SW480 (cell line): ENCODE measurements around the gene TPCN2.

Experiments
- DNase-seq: peaks from one replicate; pipeline ENCODE4 v3.0.0-alpha.2; 2016; ENCODE audit warnings: low spot score

Gene TPCN2

DNA sequence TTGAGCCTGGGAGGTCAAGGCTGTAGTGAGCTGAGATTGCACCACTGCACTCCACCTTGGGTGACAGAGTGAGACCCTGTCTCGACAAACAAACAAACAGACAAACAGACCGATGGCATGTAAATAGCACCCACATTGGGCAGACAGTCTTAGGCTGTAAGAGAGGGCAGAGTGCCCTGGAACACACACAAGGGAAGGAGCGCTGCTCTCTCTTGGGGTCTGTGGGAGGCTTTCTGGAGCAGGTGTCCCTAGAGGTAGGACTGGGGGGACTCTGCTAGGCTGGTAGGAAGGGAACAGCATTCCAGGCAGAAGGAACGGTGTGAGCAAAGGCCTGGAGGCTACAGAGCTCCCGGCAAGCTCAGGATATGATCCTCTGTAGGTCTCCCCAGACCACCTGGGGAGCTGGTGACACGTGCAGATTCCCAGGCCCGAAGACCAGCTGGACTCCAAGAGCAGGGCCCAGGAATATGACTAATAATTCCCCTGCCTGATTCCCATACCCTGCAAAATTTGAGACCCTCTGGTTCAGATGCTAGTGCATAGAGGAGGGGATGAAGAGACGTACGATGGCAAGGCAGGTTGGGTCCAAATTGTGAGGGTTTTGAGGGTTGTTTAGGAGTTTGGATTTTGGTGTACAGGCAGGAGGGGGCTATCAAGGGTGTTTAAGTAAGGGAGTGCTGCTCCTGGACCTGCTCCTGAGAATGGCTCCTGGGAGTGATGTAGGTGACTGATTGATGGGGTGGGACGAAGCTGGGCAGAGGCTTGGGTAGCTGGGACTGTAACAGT lies 118.6 kb downstream of the TPCN2 start:
- DNase-seq = no peak

DNA sequence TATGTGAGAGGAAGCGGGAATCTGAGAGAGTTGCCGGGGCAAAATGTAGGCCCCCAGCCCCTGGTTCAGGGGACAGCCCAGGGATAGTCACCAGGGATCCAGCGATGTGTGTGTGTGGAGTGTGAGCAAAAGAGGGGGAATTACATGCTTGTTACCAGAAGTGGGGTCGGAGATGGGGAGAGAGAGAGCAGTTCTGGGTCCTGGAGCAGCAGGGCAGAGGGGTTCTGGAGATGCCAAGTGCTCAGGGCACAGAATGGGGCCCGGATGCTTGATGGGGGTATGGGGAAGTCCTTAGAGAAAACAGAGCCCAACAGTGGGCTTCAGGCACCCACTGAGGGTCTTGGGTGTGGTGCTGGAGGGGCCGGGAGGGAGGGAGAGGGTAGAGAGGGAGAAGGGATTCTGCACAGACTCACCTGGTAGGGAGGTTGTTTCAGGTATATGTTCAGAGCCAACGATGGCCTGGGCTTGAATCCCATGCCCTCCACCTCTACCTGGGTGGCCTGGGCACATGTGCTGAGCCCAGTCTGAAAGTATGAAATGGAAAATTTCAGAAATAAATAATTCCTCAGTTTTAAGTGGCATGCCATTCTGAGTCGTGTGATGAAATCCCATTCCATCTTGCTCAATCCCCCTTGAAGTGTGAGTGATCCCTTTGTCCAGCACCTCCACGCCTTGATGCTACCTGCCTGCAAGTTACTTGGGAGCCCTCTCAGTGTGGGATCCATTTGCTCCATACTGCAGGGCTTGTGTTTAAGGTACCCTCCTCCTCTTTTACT lies 119.4 kb downstream of the TPCN2 start:
- DNase-seq = peak; percentile 35

DNA sequence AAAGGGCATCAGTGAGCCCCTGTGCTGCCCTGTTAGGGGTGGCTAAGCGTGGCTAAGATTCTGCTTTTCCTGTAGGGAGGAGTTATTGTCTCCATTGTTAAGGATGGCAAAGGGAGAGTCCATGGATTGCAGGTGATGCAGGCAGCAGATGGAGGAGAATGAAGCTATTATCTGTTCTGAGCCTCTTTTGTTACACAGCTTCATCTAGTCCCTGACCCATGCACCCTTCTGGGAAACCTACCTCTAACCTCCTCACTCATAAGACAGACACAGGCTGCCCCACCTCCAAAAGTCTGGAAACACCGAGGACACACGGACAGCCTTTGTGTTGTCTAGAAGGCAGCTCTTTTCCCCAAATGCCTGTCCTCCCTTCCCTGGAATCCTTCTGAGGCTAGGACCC lies 120.7 kb downstream of the TPCN2 start:
- DNase-seq = no peak

DNA sequence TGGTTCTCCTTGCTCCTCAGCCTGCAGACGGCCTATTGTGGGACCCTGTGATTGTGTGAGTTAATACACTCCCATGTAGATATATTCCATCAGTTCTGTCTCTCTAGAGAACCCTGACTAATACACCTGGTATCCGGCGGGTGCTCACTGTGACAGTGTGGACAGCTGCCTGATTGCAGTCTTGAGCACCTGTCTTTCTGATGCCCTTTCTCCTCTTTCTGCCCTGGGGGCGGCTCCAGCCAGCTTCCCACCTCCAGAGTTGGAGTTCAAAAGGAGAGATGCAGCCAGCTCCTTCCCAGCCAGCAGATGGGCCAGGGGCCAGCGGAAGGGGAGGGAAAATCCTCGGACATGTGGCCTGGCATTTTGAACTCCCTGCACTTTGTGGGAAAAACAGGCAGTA lies 122.0 kb downstream of the TPCN2 start:
- DNase-seq = peak; percentile 54

DNA sequence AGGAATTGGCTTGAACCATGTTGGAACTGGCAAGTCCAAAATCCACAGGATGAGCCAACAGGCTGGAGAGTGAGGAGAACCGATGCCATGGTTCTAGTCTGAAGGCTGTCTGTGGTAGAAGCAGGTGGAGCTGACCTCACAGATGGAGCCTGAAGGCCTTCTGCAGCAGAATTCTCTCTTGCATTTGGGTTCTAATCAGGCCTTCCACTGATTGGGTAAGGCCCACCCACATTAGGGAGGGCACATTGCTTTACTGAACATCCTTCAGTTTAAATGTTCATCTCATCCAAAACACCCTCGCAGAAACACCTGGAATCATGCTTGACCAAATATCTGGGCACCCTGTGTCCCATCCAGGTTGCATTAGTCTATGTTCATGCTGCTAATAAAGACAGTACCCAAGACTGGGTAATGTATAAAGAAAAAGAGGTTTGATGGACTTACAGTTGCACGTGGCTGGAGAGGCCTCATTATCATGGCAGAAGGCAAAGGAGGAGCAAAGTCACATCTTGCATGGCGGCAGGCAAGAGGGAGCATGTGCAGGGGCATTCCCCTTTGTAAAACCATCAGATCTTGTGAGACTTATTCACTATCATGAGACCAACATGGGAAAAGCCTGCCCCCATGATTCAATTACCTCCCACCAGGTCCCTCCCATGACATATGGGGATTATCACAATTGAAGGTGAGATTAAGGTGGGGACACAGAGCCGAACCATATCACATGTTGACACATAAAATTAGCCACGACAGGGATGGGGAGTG lies 122.9 kb downstream of the TPCN2 start:
- DNase-seq = no peak

DNA sequence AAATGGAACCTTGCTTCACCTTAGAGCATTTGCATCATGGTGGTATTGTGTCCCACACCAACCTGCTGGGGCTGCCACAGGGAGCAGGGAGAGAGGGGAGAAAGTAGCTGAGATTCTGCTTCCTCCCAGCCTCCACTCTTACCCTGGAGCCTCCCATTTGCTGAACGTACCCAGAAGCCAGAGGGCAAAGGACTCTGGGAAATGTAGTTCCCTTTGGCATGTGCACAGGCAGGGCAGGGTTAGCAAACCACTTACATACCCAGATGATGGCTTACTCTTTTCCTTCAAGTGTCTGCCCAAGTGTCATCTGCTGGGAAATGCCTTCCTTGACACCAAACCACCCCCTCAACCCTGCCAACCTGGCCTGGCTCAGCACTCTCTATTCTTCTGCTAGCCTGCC lies 123.9 kb downstream of the TPCN2 start:
- peak; percentile 25 for DNase-seq

DNA sequence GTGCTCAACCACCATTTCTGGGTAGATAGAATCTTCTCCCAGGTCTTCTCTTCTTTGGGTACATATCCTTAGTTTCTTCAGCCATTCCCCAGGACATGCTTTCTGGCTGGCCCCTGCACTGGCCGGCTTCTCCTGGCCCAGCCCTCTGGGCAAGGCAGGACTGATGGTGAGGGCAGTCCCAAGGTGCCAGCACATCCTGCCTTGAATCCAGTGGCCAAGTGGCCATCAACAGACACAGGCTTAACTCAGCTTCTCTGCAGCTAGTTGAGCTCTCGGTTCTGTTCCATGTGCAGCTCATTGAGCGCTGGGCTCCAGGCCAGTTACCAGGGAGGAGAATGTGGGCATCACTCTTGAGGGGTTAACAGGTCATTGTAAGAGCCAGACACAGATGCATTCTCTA lies 124.6 kb downstream of the TPCN2 start:
- DNase-seq = no peak

DNA sequence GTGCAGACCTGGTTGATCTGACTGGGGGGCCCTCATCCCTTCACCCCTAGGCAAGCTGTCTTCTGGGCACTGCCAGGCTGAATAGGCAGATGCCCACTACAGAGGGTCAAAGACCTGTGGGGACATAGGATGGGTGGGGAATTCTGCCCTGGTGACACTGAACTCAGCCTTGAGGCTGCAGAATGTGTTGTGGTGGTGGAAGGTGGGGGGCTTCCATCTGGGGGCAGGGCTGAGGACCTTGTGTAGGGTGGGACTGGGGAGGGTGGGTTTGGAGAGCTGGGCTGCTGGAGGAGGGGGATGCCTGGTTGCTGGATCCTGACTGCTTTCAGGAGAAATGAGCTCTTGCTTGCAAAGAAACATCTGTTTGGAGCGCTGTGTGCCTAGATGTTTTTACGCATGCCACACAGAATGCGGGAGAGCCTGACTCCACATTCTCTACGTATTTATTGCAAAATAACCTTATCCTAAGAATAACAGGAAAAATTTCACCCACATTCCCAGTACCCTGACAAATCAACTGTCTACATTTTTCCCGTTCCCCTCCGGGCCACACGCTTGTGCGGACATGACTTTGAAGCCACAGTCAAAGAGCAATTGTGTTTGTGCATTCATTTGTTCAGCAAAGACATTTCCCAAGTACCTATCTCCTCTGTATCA lies 125.3 kb downstream of the TPCN2 start:
- DNase-seq = no peak

DNA sequence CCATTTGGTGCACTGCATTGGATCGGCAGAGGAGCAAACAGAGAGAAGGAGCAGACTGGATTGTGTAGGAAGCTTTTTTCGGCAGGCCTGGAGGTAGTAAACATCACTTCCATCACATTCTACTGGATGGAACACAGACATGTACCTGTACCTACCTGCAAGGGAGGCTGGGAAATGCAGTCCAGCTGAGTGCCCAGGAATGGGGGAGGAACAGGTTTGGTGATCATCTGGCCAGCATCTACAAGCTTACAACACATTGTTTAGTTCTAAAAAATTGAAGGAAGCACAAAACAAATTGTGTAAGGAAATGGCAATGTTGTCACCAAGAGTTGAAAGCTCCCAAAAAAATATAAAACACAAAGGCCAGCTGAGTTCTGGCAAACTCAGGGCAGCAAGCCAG lies 126.1 kb downstream of the TPCN2 start:
- no peak for DNase-seq

DNA sequence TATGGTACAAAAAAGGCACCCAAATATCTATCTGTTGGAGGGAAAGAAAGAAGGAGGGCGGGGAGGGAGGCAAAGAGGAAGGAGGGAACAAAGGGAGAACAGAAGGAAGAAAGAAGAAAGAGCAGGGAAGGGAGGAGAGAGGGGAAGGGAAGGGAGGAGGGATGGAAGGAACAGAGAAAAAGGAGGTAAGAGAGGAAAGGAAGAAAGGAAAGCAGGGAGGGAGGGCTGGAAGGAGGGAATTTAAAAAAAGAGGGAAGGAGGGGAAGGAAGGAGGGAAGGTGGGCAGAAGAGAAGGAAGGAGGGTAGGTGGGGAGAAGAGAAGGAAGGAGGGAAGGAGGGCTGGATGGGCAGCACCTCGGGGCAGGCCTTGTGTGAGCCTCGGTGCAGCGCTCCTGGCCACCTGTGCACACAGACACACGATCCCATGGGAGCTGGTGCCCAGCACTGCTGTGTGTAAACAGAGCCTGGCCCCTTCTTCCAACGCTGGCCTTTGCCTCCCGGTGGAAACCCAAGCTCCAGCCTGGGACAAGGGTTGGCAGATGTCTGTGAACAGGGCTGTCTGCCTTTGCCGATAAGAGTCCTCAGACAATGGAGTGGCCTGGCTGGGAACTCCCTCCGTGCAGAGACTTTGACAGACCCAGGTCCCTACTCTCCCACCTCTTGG lies 130.2 kb downstream of the TPCN2 start:
- no peak for DNase-seq

DNA sequence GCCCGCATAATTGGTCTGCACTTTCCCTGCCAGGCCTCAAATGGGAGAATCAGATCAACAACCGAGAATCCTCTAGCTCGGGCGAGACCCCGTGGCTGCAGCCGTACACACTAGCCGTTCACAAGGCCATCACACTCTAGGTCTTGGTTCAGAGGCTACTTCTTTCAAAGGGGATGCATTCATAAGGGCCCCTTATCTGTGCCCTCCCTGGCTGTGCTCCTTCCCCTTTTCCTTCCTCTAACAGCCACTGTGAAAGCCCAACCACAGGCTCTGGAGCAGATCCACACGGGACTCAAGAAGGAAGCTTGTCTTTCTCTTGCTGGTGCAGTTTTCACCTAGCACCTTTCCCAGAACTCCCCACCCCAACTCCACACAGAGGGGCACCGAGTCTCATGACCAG lies 131.5 kb downstream of the TPCN2 start:
- DNase-seq = no peak

DNA sequence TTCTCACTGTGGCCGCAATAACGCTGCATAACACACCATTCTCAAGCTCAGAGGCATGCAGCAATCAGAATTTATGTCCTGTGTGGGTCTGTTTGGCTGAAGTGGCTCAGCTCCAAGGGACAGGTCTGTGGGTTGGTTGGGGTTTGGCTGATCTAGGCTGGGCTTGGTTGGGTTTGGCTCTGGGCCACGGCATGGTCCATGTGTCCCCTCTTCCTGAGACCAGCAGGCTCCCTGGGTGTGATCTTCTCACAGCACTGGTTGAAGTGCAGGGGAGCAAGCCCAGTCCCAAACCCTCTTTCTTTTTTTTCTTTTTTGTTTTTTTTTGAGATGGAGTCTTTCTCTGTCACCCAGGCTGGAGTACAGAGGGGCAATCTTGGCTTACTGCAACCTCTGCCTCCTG lies 132.0 kb downstream of the TPCN2 start:
- no peak for DNase-seq

DNA sequence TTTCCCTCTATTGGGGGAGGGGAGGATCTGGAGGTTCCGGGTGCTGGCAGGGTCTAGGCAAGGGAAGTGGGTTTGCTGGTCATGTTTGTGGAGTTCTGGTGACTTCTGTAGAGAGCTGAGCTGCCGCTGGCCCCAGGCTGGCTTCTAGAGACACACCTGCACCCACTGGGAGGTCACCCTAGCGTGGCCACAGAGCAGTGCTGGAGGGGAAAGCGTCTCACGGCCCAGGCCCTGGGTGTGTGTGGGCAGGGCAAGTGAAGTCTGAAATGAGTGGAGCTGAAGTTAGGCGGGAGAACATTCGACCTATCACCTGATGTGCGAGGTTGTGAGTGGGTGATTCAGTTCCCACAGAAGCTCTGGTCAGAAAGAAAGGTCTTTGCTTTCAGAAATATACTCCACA lies 134.9 kb downstream of the TPCN2 start:
- no peak for DNase-seq
